HepG2 (cell line): ENCODE measurements around the gene ZBTB1. TPM values are rescaled to one million over a fixed set of nuclear protein-coding genes. Genes with fewer than 3 reads are reported as not detected.
A peak's percentile ranks its signal among the peaks of the same experiment; 100 is the strongest.

Source experiments
- ASH2L ChIP-seq: fragments of 300-600, 200-600 bp; sonication (generic); IDR thresholded peaks from 2 replicates; pipeline ENCODE4 v1.7.0; 2017; ENCODE audit warnings: low read depth, mild to moderate bottlenecking, moderate library complexity, mixed read lengths, low read length; ENCODE audit not compliant: insufficient read length
- CSRNP2 ChIP-seq: sonication (generic); formaldehyde crosslinking; conservative IDR thresholded peaks from 2 replicates; pipeline ENCODE4 v1.8.0; 2022; ENCODE audit warnings: low read depth, missing genetic modification reagents
- HMG20A ChIP-seq: IDR thresholded peaks from 2 replicates; pipeline ENCODE4 v1.6.1; 2016; ENCODE audit warnings: borderline replicate concordance
- MAFK ChIP-seq, 2 experiments: IDR thresholded peaks in 1 of 2; conservative IDR thresholded peaks in 1 of 2; 2 replicates each; pipeline ENCODE4 v1.6.1; 2011; ENCODE audit warnings: improper control_type of control experiment in 2 of 2, low read length in 2 of 2
- NFIC ChIP-seq: IDR thresholded peaks from 2 replicates; pipeline ENCODE4 v1.6.1; 2012; ENCODE audit warnings: mild to moderate bottlenecking, low read length, inconsistent platforms
- NR3C1 ChIP-seq: sonication (generic); formaldehyde crosslinking; IDR thresholded peaks from 2 replicates; pipeline ENCODE4 v1.4.0; 2020; ENCODE audit warnings: missing genetic modification reagents
- PRDM10 ChIP-seq: sonication (generic); formaldehyde crosslinking; IDR thresholded peaks from 2 replicates; pipeline ENCODE4 v1.4.0; 2020; ENCODE audit warnings: low read depth, missing genetic modification reagents
- PREB ChIP-seq: sonication (generic); formaldehyde crosslinking; IDR thresholded peaks from 2 replicates; pipeline ENCODE4 v1.4.0; 2020; ENCODE audit warnings: missing genetic modification reagents
- SALL1 ChIP-seq: sonication (generic); formaldehyde crosslinking; IDR thresholded peaks from 2 replicates; pipeline ENCODE4 v1.8.0; 2022; ENCODE audit warnings: mild to moderate bottlenecking, missing genetic modification reagents
- SRSF9 ChIP-seq: fragments of 200-400 bp; formaldehyde crosslinking; IDR thresholded peaks from 2 replicates; pipeline ENCODE4 v1.6.1; 2018; ENCODE audit warnings: borderline replicate concordance, mild to moderate bottlenecking, low read depth, low read length; ENCODE audit not compliant: insufficient read depth, poor library complexity, severe bottlenecking
- THAP11 ChIP-seq: IDR thresholded peaks from 2 replicates; pipeline ENCODE4 v1.6.1; 2016; ENCODE audit warnings: missing biosample characterization, missing genetic modification reagents
- ZNF574 ChIP-seq: sonication (generic); formaldehyde crosslinking; IDR thresholded peaks from 2 replicates; pipeline ENCODE4 v1.4.0; 2020; ENCODE audit warnings: missing genetic modification reagents
- ZNF670 ChIP-seq: sonication (generic); formaldehyde crosslinking; IDR thresholded peaks from 2 replicates; pipeline ENCODE4 v1.8.0; 2022; ENCODE audit warnings: mild to moderate bottlenecking, missing genetic modification reagents, borderline replicate concordance
- ZNF790 ChIP-seq: sonication (generic); formaldehyde crosslinking; IDR thresholded peaks from 2 replicates; pipeline ENCODE4 v1.8.0; 2022; ENCODE audit warnings: missing genetic modification reagents, mild to moderate bottlenecking, borderline replicate concordance
- ZZZ3 ChIP-seq: sonication (generic); formaldehyde crosslinking; IDR thresholded peaks from 2 replicates; pipeline ENCODE4 v1.4.0; 2020; ENCODE audit warnings: missing genetic modification reagents, mild to moderate bottlenecking, borderline replicate concordance
- polyA plus RNA-seq, 8 experiments: library from polyadenylated mRNA; depleted of rRNA in 3 of 8; stranded (reverse) in 7 of 8; unstranded in 1 of 8; fragments of >200 nt; fragmentation: Illumina TruSeq in 4 of 8; extraction: Trizol in 4 of 8; gene quantifications; 2 replicates each; pipeline versions ENCODE4 v1.2.1 to v1.2.3, GENCODE V29; 2011 to 2016; ENCODE audit warnings: low read depth in 4 of 8, missing spikeins in 1 of 8, mixed read lengths in 1 of 8; ENCODE audit not compliant: insufficient read depth in 1 of 8
- total RNA-seq, 5 experiments: library from RNA; depleted of rRNA; stranded (reverse); fragments of >200 nt; fragmentation: Illumina TruSeq; extraction: Trizol; gene quantifications; 2 replicates each; pipeline ENCODE4 v1.2.3, GENCODE V29; 2016; ENCODE audit warnings: low read depth in 1 of 5

The ZBTB1 gene
- total and polyA plus RNA-seq, 2 of the 13 experiments (the other 11 are each of a cell fraction or from before 2014, with no cell fraction given) = 18.8 to 22.6 TPM

GRCh38 chr14:64503434-64504309 lies 898 bp upstream of the ZBTB1 start, which contains the start of gene ZBTB25 (continued):
- TF ChIP-seq ZNF790 = no peak; the same call in 1 of the 2 replicates
- TF ChIP-seq PREB (CRISPR knock-in tag) = peak; percentile 96
- TF ChIP-seq SALL1 (CRISPR knock-in tag) = peak; percentile 88
- TF ChIP-seq NR3C1 (CRISPR knock-in tag) = no peak
- TF ChIP-seq SRSF9 = no peak
- TF ChIP-seq ASH2L = peak; percentile 52
- peak; percentile 16; the same call in 1 of the 2 replicates for TF ChIP-seq ZZZ3 (CRISPR knock-in tag)
- TF ChIP-seq MAFK (conservative IDR thresholded peaks at IDR 0.05 in 1 of 2, IDR thresholded peaks at IDR 0.05 in 1 of 2; ENCODE audit: low read length in 2 of 2) = no peak
- TF ChIP-seq NFIC = no peak
- TF ChIP-seq HMG20A = no peak
- TF ChIP-seq THAP11 (CRISPR knock-in tag) = peak; percentile 73
- TF ChIP-seq ZNF670 (CRISPR knock-in tag) = no peak
- TF ChIP-seq ZNF574 (CRISPR knock-in tag) = peak; percentile 75; the same call in 1 of the 2 replicates
- no peak for TF ChIP-seq CSRNP2
- no peak for TF ChIP-seq PRDM10 (CRISPR knock-in tag)
